Muscle of leg (tissue), 11 donors: ENCODE measurements around the gene CIART. TPM values are rescaled to one million over a fixed set of nuclear protein-coding genes. Genes with fewer than 3 reads are reported as not detected.
A peak's percentile ranks its signal among the peaks of the same experiment; 100 is the strongest.
"Not testable (repeated sequence)": the region's sequence is repeated elsewhere in the genome, so short reads cannot be mapped to it uniquely, and the experiment has no call there.

Source experiments
- DNase-seq: peaks from one replicate; pipeline ENCODE4 v3.0.0; 2013
- H3K27ac ChIP-seq: one replicate; pipeline ENCODE4 v1.5.1; 2013; ENCODE audit warnings: mild to moderate bottlenecking, low read length, control low read depth
- H3K27me3 ChIP-seq: one replicate; pipeline ENCODE4 v1.6.1; 2013; ENCODE audit warnings: low read length; ENCODE audit not compliant: control insufficient read depth, insufficient read depth
- H3K36me3 ChIP-seq: one replicate; pipeline ENCODE4 v1.6.1; 2013; ENCODE audit warnings: low read length; ENCODE audit not compliant: control insufficient read depth, insufficient read depth
- H3K4me1 ChIP-seq: one replicate; pipeline ENCODE4 v1.6.1; 2013; ENCODE audit warnings: low read length; ENCODE audit not compliant: control insufficient read depth, insufficient read depth
- H3K4me3 ChIP-seq: one replicate; pipeline ENCODE4 v1.5.1; 2013; ENCODE audit warnings: low read length, control low read depth
- H3K9me3 ChIP-seq: replicated peaks from 2 replicates; pipeline ENCODE4 v1.6.1; 2013; ENCODE audit warnings: low read depth, low read length; ENCODE audit not compliant: control insufficient read depth
- WGBS: methylation state at CpG from one replicate; pipeline ENCODE4 v1.1.5; 2013; ENCODE audit warnings: missing lambda C conversion rate; ENCODE audit not compliant: insufficient coverage; 5-methylcytosine and 5-hydroxymethylcytosine counted together
- polyA plus RNA-seq, 8 donors: library from polyadenylated mRNA; unstranded; fragments of 120-200 nt; gene quantifications; one replicate each; pipeline versions ENCODE4 v1.2.1 to v1.2.3, GENCODE V29; 2013; ENCODE audit warnings: inconsistent platforms in 1 of 8, low replicate concordance in 1 of 8; ENCODE audit not compliant: insufficient read length in 8 of 8, insufficient read depth in 1 of 8
- total RNA-seq: library from RNA; stranded (reverse); fragments of 120-200 nt; gene quantifications from one replicate; pipeline ENCODE4 v1.2.4, GENCODE V29; 2013

The CIART gene
- total and polyA plus RNA-seq, 9 donors: 1.8 to 4.6 (median 2.9) TPM

DNA sequence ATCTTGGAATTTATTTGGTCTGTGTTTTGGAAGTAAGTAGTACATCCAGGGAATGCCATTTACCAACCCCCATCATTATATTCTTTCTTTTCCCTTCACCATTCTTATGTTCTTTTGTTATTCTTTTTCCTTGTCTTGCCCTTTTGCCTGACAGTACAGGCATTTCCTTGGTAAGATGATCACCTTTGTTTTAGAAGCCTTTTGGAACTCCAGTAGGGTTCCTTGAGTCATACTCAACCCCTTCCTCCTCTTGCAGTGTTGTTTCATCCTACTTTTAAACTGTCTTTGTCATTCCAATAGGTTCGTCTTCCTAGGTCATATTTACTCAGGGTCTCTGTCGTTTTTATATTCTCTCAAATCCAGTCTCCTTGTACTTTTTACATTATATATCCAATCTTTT lies 20.5 kb downstream of the CIART start:
- no peak for DNase-seq
- no peaks in the 10 kb centered on the region for H3K4me1 ChIP-seq
- 100% methylated on average over 1 of the region's 2 CpGs for WGBS
- H3K4me3 ChIP-seq: no peak overlapping the region
- H3K36me3 ChIP-seq: peaks cover 40% of the 10 kb centered on the region
- no peaks in the 10 kb centered on the region for H3K27me3 ChIP-seq
- no peak overlapping the region for H3K27ac ChIP-seq
- H3K9me3 ChIP-seq: no peaks in the 10 kb centered on the region

DNA sequence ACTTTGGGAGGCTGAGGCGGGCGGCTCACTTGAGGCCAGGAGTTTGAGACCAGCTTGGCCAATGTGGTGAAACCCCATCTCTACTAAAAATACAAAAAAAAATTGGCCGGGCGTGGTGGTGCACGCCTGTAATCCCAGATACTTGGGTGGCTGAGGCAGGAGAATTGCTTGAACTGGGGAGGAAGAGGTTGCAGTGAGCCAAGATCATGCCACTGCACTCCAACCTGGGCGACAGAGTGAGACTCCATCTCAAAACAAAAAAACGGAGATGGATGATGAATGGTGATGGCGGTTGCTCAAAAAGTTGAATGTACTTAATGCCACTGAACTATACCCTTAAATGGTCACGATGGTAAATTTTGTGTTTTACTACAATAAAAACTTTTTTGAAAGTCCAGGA lies 26.2 kb downstream of the CIART start:
- 96% methylated on average over 3 of the region's 9 CpGs for WGBS
- not testable (repeated sequence) for H3K4me1 ChIP-seq, H3K27ac ChIP-seq, DNase-seq, H3K4me3 ChIP-seq, H3K27me3 ChIP-seq, H3K9me3 ChIP-seq
- peaks cover 19% of the 10 kb centered on the region for H3K36me3 ChIP-seq

DNA sequence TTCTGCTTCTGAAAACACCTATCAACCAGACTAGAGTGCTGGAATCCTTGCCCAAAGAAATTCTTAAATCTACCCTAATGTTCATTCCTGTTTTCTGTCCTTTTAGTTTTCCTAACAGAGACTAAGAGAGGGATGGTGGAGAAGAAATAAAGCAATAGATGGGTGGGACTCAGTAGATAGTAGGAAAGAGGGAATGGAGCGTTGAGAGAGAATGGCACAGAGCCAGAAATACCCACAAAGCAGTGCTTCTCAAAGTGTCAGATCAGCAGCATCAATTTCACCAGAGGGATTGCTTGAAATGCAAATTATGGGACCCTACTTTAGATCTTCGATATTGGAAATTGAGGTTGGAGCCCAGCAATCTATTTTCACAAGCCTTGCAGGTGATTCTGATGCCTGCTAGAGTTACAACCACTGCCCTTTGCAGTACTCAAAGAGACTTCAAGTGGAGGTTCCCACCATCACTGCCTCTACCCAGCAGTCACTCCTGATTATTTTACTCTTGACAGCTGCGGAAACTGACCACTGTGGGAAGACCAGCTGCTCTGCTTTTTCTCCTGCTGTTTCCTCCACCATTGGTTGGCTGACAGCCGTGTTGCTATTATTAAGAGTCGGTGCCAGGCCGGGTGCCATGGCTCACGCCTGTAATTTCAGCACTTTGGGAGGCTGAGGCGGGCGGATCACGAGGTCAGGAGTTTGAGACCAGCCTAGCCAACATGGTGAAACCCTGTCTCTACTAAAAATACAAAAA lies 27.6 kb downstream of the CIART start:
- no peaks in the 10 kb centered on the region for H3K9me3 ChIP-seq
- 94% methylated on average over 5 of the region's 10 CpGs for WGBS
- peak; percentile 81 for DNase-seq
- H3K4me3 ChIP-seq: no peak overlapping the region
- peaks cover 6% of the 10 kb centered on the region for H3K4me1 ChIP-seq
- H3K36me3 ChIP-seq: peaks cover 19% of the 10 kb centered on the region
- H3K27me3 ChIP-seq: no peaks in the 10 kb centered on the region
- peak overlapping the region; percentile 83 for H3K27ac ChIP-seq

DNA sequence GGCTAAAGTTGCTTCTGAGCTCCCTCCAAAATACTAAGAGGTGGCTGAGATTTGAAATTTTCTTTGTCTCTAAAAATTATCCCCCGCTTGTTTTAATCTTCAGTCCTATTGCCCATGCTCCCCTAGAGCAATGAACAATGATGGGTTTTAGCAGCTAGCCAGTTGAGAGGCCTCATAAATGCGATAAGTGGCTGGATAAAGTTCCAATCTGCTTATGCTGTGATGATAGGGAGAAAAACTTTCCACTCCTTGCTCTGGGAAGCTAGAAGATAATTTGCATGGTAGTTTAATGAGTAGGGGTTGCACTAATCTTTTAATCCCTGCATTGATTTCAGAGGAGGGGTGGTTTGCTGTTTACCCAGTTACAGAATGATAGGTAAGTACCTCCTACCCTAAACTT lies 29.4 kb downstream of the CIART start:
- Histone ChIP-seq H3K4me1 (peaks cover 6% of the 10 kb centered on the region), H3K4me3 (no peak overlapping the region), H3K9me3 (no peaks in the 10 kb centered on the region), H3K36me3 (peaks cover 12% of the 10 kb centered on the region), H3K27me3 (no peaks in the 10 kb centered on the region), H3K27ac (no peak overlapping the region)
- DNase-seq: no peak
- no CpG with 5 or more reads among the region's 2 CpGs for WGBS

DNA sequence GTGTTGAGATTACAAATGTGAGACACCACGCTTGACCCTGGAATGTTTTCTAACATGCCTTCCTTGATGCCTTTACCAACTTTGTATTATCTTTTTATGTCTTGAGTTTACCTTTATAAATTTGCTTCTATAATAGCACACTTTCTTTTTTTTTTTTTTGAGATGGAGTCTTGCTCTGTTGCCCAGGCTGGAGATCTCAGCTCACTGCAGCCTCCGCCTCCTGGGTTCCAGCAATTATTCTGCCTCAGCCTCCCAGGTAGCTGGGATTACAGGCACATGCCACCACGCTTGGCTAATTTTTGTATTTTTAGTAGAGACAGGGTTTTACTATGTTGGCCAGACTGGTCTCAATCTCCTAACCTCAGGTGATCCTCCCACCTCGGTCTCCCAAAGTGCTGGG lies 32.3 kb downstream of the CIART start:
- not testable (repeated sequence) for DNase-seq, H3K4me3 ChIP-seq, H3K9me3 ChIP-seq, H3K4me1 ChIP-seq, H3K27ac ChIP-seq, H3K36me3 ChIP-seq, H3K27me3 ChIP-seq
- no CpG with 5 or more reads among the region's 4 CpGs for WGBS

DNA sequence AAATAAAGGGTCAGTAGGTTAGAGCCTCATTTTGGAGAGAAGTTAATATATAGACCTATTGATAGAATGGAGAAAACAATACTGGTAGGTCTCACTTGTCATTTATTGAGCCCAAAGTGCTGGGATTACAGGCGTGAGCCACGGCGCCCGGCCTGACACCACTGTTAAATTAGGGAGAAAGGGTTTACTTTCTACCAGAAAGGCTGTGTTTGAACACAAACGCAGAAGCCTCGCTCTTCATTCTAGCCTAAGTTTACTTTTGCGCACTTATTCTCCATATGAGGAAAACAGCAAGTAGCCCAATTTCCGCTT lies 38.3 kb downstream of the CIART start:
- no peaks in the 10 kb centered on the region for H3K9me3 ChIP-seq
- peaks cover 2% of the 10 kb centered on the region for H3K4me1 ChIP-seq
- WGBS: 87% methylated on average over 5 of the region's 8 CpGs
- peak overlapping the region; percentile 80 for H3K27ac ChIP-seq
- DNase-seq: no peak
- H3K36me3 ChIP-seq: peaks cover 10% of the 10 kb centered on the region
- H3K27me3 ChIP-seq: no peaks in the 10 kb centered on the region
- peak overlapping the region; percentile 74 for H3K4me3 ChIP-seq

DNA sequence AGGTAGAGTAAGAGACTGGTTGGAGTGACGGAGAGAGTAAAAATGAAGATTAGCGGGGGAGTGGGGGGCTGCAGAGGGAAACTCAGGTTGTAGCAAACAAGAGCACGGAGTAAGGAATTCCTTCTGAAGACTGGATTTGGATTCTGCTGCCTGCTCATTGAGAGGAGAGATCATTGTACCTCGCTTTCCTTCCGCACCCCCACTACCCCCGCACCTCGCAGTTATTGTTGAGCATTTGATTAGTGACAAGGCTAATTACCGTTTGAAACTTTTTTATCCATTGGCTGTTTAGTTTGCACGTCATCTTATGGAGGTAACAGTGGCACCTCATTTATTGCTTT lies 39.4 kb downstream of the CIART start:
- DNase-seq: no peak
- H3K4me1 ChIP-seq: peaks cover 2% of the 10 kb centered on the region
- peak overlapping the region; percentile 74 for H3K4me3 ChIP-seq
- H3K27me3 ChIP-seq: no peaks in the 10 kb centered on the region
- WGBS: 0% methylated on average over 1 of the region's 9 CpGs
- peak overlapping the region; percentile 80 for H3K27ac ChIP-seq
- H3K36me3 ChIP-seq: peaks cover 19% of the 10 kb centered on the region
- no peaks in the 10 kb centered on the region for H3K9me3 ChIP-seq

DNA sequence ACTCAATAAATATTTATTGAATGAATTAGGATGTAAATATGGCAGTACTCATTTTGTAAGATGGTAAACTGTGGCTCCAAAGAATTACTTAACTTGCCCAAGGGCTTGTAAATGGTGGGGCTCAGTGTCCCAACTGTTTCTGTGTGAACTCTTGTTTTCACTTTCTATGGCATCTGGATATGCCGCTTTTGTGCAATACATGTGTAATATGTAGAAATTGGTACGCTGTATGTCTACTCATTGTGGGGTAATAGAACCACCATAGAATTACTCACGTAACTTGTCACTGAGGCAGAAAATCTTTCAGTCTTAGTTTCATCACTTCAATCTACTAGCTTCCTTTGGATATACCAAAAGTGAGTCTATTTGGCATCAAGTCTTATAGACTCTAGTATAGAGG lies 40.0 kb downstream of the CIART start:
- H3K36me3 ChIP-seq: peaks cover 22% of the 10 kb centered on the region
- H3K4me3 ChIP-seq: peak overlapping the region; percentile 74
- no peak for DNase-seq
- H3K27me3 ChIP-seq: no peaks in the 10 kb centered on the region
- H3K4me1 ChIP-seq: peaks cover 2% of the 10 kb centered on the region
- no peaks in the 10 kb centered on the region for H3K9me3 ChIP-seq
- H3K27ac ChIP-seq: no peak overlapping the region
- no CpG with 5 or more reads among the region's 3 CpGs for WGBS

DNA sequence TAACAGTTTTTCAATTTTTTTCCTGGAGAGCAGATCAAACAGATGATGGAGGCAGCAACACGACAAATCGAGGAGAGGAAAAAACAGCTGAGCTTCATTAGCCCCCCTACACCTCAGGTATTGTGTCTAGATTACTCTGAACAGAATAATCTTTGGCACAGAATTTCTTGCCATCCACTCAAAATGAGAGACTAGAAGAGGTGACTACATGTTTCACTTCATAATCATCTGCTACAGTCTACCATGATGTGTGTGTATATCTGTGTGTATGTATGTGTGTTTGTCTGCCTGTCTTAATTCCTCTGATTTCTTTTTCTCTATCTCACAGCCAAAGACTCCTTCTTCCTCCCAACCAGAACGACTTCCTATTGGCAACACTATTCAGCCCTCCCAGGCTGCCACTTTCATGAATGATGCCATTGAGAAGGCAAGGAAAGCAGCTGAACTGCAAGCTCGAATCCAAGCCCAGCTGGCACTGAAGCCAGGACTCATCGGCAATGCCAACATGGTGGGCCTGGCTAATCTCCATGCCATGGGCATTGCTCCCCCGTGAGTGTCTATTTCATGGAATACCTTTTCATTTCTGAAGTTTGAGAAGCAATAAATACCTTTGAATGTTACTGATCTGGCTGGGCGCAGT lies 50.4 kb downstream of the CIART start:
- Histone ChIP-seq H3K4me3 (no peak overlapping the region), H3K27me3 (no peaks in the 10 kb centered on the region), H3K4me1 (no peaks in the 10 kb centered on the region), H3K27ac (no peak overlapping the region), H3K9me3 (no peaks in the 10 kb centered on the region), H3K36me3 (peaks cover 79% of the 10 kb centered on the region)
- DNase-seq: no peak
- 92% methylated on average over 3 of the region's 7 CpGs for WGBS
